K562 (cell line): ENCODE results near the gene RAP2C. TPM values are rescaled to one million over a fixed set of nuclear protein-coding genes. Genes with fewer than 3 reads are reported as not detected.
A peak's percentile ranks its signal among the peaks of the same experiment; 100 is the strongest.

Source experiments
- ATAC-seq: fragments of 200-7000 bp; cut with Tn5 transposase; 3 replicates; pipeline ENCODE4 v1.9.1; 2020; ENCODE audit warnings: moderate library complexity
- BruUV-seq: library from RNA; stranded (reverse); fragments of 400-500 nt; replicated peaks from 2 replicates; lab custom pipeline; 2021; lab: Mats Ljungman, UMichigan
- CTCF ChIA-PET: fragments of 300-600 bp; formaldehyde crosslinking; extraction: SDS; loops from one replicate; lab custom pipeline; 2021; ENCODE audit warnings: low intra/inter-chr PET ratio; lab: Yijun Ruan, JAX
- POLR2A ChIA-PET: fragments of 300-600, 350-650 bp; sonication (Branson Sonifier 250); formaldehyde crosslinking; extraction: SDS; loops from one replicate; lab custom pipeline; 2021; ENCODE audit warnings: antibody characterized with exemption, inconsistent platforms; lab: Yijun Ruan, JAX
- DNase-seq, 4 experiments: peaks; one replicate each; pipeline versions ENCODE4 v3.0.0 to v3.0.0-alpha.2; 2011 to 2018; ENCODE audit warnings: low spot score in 3 of 4, mixed read lengths in 3 of 4; ENCODE audit errors: extremely low read depth in 1 of 4
- FAIRE-seq: peaks from 2 replicates; lab custom pipeline; 2011; peaks lifted over from hg19 to GRCh38; lab: Jason Lieb, UNC
- H2AFZ ChIP-seq: 2 replicates; pipeline ENCODE4 v1.6.0; 2011; ENCODE audit warnings: low read depth, low read length, control low read depth, inconsistent platforms
- H3K27ac ChIP-seq: fragments of 200-600 bp; 3 replicates; pipeline ENCODE4 v1.8.0; 2011; ENCODE audit warnings: low read depth, mild to moderate bottlenecking, control low read depth, inconsistent platforms, low read length, moderate library complexity, mixed read lengths; ENCODE audit errors: extremely low read depth
- H3K27me3 ChIP-seq, 2 experiments: fragments of 300-600 bp in 1 of 2; 2 replicates in 1 of 2; 3 replicates in 1 of 2; pipeline versions ENCODE4 v1.6.0 to v1.8.0; 2011; ENCODE audit warnings: inconsistent platforms in 2 of 2, low read length in 2 of 2, mild to moderate bottlenecking in 1 of 2, mixed read lengths in 1 of 2, moderate library complexity in 1 of 2; ENCODE audit not compliant: control insufficient read depth in 2 of 2, insufficient read depth in 2 of 2
- H3K36me3 ChIP-seq: fragments of 300-600 bp; 3 replicates; pipeline ENCODE4 v1.8.0; 2011; ENCODE audit warnings: mild to moderate bottlenecking, low read length, inconsistent platforms; ENCODE audit not compliant: control insufficient read depth, insufficient read depth
- H3K4me1 ChIP-seq, 2 experiments: fragments of 200-600 bp in 1 of 2; replicated peaks in 1 of 2; 2 replicates in 1 of 2; 3 replicates in 1 of 2; pipeline versions ENCODE4 v1.5.1 to v1.8.0; 2011; ENCODE audit warnings: inconsistent platforms in 2 of 2, low read length in 2 of 2, mild to moderate bottlenecking in 1 of 2, mixed read lengths in 1 of 2, moderate library complexity in 1 of 2; ENCODE audit not compliant: control insufficient read depth in 2 of 2, insufficient read depth in 2 of 2
- H3K4me2 ChIP-seq: 2 replicates; pipeline ENCODE4 v1.6.1; 2011; ENCODE audit warnings: low read length, control low read depth, inconsistent platforms, mixed read lengths; ENCODE audit not compliant: insufficient read depth
- H3K4me3 ChIP-seq: fragments of 200-600 bp; sonication (generic), shearing (Covaris generic); 2 replicates; pipeline ENCODE4 v1.5.1; 2016; ENCODE audit warnings: control low read depth, inconsistent platforms
- H3K79me2 ChIP-seq: fragments of 200-600 bp; 3 replicates; pipeline ENCODE4 v1.8.0; 2011; ENCODE audit warnings: low read length, inconsistent platforms; ENCODE audit not compliant: control insufficient read depth, insufficient read depth
- H3K9ac ChIP-seq, 2 experiments: 2 replicates each; pipeline versions ENCODE4 v1.6.0 to v1.6.1; 2011; ENCODE audit warnings: low read depth in 2 of 2, low read length in 2 of 2, control low read depth in 1 of 2, inconsistent platforms in 1 of 2, mild to moderate bottlenecking in 1 of 2, mixed read lengths in 1 of 2; ENCODE audit not compliant: insufficient read depth in 1 of 2
- H3K9me1 ChIP-seq: one replicate; pipeline ENCODE4 v1.6.0; 2011; ENCODE audit warnings: inconsistent platforms, mild to moderate bottlenecking, low read length, moderate library complexity; ENCODE audit not compliant: control insufficient read depth, insufficient read depth
- H3K9me3 ChIP-seq: replicated peaks from 2 replicates; pipeline ENCODE4 v1.5.1; 2011; ENCODE audit warnings: low read depth, low read length, inconsistent platforms; ENCODE audit not compliant: control insufficient read depth, insufficient read depth
- H4K20me1 ChIP-seq: replicated peaks from 2 replicates; pipeline ENCODE4 v1.6.1; 2011; ENCODE audit warnings: low read length, inconsistent platforms, mixed read lengths; ENCODE audit not compliant: control insufficient read depth, insufficient read depth
- ESRRA ChIP-seq: fragments of 450-650 bp; IDR thresholded peaks from 2 replicates; pipeline ENCODE4 v1.6.1; 2014; ENCODE audit warnings: low read depth, mild to moderate bottlenecking, moderate library complexity, borderline replicate concordance
- GATA2 ChIP-seq: sonication (generic); formaldehyde crosslinking; IDR thresholded peaks from 2 replicates; pipeline ENCODE4 v1.4.0; 2020; ENCODE audit warnings: mild to moderate bottlenecking, missing genetic modification reagents
- GMEB1 ChIP-seq: fragments of 250-450 bp; sonication (Bioruptor Pico); IDR thresholded peaks from 2 replicates; pipeline ENCODE4 v1.4.0; 2020; ENCODE audit warnings: mild to moderate bottlenecking
- L3MBTL2 ChIP-seq: fragments of 450-650 bp; IDR thresholded peaks from 2 replicates; pipeline ENCODE4 v1.6.1; 2016; ENCODE audit warnings: mild to moderate bottlenecking, moderate library complexity
- MCM2 ChIP-seq: fragments of 450-650 bp; IDR thresholded peaks from 2 replicates; pipeline ENCODE4 v1.6.1; 2017; ENCODE audit warnings: low read depth, mild to moderate bottlenecking
- NFXL1 ChIP-seq: fragments of 450-650 bp; formaldehyde crosslinking; IDR thresholded peaks from 2 replicates; pipeline ENCODE4 v1.4.0; 2021; ENCODE audit warnings: mild to moderate bottlenecking
- PHTF2 ChIP-seq: fragments of 250-450 bp; sonication (Bioruptor Pico); IDR thresholded peaks from 2 replicates; pipeline ENCODE4 v1.5.0; 2021; ENCODE audit warnings: mild to moderate bottlenecking
- TRIM28 ChIP-seq: fragments of 450-650 bp; IDR thresholded peaks from 2 replicates; pipeline ENCODE4 v1.6.1; 2017
- ZNF384 ChIP-seq: IDR thresholded peaks from 2 replicates; pipeline ENCODE4 v1.6.1; 2012; ENCODE audit warnings: low read depth, low read length, improper control_type of control experiment
- WGBS: fragments of 100-300 bp; shearing (Covaris generic); methylation state at CpG from one replicate; pipeline ENCODE4 v1.1.6; 2016; ENCODE audit warnings: low coverage, mixed read lengths; ENCODE audit not compliant: insufficient coverage; ENCODE audit errors: missing lambda C conversion rate; 5-methylcytosine and 5-hydroxymethylcytosine counted together
- in situ Hi-C: fragments of 300-500 bp; cut with MboI; formaldehyde crosslinking; loops from 4 replicates; pipeline ENCODE4 v1.15.0; 2018; ENCODE audit warnings: inconsistent platforms, mixed read lengths
- intact Hi-C: fragments of 100-400 bp; cut with micrococcal nuclease; formaldehyde crosslinking; loops from 2 replicates; pipeline ENCODE4 v1.14.2; 2022
- polyA plus RNA-seq, 8 experiments: library from polyadenylated mRNA; depleted of rRNA in 4 of 8; stranded (reverse) in 5 of 8; unstranded in 3 of 8; fragments of >200 nt; fragmentation: Nextera tagmentation in 2 of 8; fragmentation: Illumina TruSeq in 1 of 8; extraction: Ambion mirVana in 2 of 8; extraction: Trizol in 1 of 8; gene quantifications; 2 replicates each; pipeline versions ENCODE4 v1.2.1 to v1.2.3, GENCODE V29; 2011 to 2014; ENCODE audit warnings: inconsistent platforms in 1 of 8, missing spikeins in 1 of 8
- total RNA-seq, 7 experiments: library from RNA; depleted of rRNA in 6 of 7; stranded (reverse); fragments of >200 nt in 6 of 7; fragmentation: Illumina TruSeq in 2 of 7; extraction: Trizol in 2 of 7; gene quantifications; 2 replicates each; pipeline versions ENCODE4 v1.2.1 to v1.2.3, GENCODE V29; 2011 to 2021; ENCODE audit warnings: low replicate concordance in 1 of 7

RAP2C gene
- total and polyA plus RNA-seq, 9 of the 15 experiments (the other 6 are each of a cell fraction or from before 2014, with no cell fraction given): 7.8 to 28.6 (median 18.6) TPM

GRCh38 chrX:132219343-132219768 is at the start of gene RAP2C (continued):
- no peak for TF ChIP-seq GATA2 (CRISPR knock-in tag)
- no peak for TF ChIP-seq GMEB1 (CRISPR knock-in tag)
- no peak for TF ChIP-seq ZNF384
- 0 out of 2 replicates have a peak, but pooled peaks have one; percentile 26 for TF ChIP-seq ESRRA
- peak; percentile 72; the same call in 1 of the 2 replicates for TF ChIP-seq L3MBTL2
- no peak for TF ChIP-seq NFXL1
- no peak for TF ChIP-seq TRIM28
- no peak for TF ChIP-seq MCM2

DNA sequence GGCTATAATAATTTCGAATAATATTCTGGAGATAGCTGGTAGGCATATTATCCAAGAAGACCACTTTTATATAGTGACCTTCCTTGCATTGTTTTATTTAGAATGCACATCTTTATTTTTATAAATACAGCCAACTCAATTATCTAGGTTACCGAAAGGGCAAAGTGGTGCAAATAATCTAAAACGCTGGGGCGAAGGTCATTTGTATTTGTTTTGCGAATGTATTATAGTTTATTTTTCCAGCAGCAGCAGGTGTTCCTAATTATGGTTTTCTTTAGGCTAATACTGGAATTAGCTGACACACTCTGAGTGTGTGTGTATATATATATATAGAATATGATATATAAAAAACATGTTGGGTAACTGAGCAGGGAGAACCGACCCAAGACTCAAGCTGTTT is 48.1 kb upstream of the RAP2C start:
- Histone ChIP-seq H3K9me3 (no peaks in the 10 kb centered on the region), H3K4me2 (no peak overlapping the region), H3K9me1 (no peaks in the 10 kb centered on the region), H4K20me1 (no peaks in the 10 kb centered on the region), H3K4me1 (no peaks in the 10 kb centered on the region), H3K79me2 (no peaks in the 10 kb centered on the region), H3K27ac (no peak overlapping the region), H3K36me3 (no peaks in the 10 kb centered on the region), H3K4me3 (no peak overlapping the region), H2AFZ (no peak overlapping the region), H3K27me3 (no peaks in the 10 kb centered on the region), H3K9ac (no peak overlapping the region)
- ATAC-seq (no peak), FAIRE-seq (no peak), DNase-seq (no peak)
- 7% methylated on average over 6 of the region's 6 CpGs for WGBS
- intact Hi-C loops (no loop called here), in situ Hi-C loops (no loop called here)
- TF ChIP-seq PHTF2 (CRISPR knock-in tag): no peak
- ChIA-PET CTCF (no interaction called here), POLR2A (no interaction called here)
- no TSS peak for BruUV-seq
